ENCODE measurements around the gene TOB1. TPM values are rescaled to one million over a fixed set of nuclear protein-coding genes. Genes with fewer than 3 reads are reported as not detected.
"Not testable (repeated sequence)": the region's sequence is repeated elsewhere in the genome, so short reads cannot be mapped to it uniquely, and the experiment has no call there.

The TOB1 gene
- total RNA-seq, 1 donor from 2014 or later = 83.8 TPM

DNA sequence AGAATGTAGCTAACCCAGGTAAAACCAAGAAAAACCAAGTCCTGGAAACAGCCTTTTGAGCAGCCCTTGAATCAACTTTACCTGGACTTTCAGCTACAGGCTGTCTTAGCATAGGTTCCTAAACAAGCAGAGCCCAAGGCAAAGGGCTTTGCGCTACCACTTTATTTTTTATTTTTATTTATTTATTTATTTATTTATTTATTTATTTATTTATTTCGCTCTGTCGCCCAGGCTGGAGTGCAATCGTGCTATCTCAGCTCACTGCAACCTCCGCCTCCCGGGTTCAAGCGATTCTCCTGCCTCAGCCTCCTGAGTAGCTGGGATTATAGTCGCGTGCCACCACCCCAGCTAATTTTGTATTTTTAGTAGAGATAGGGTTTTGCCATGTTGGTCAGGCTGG is 10.9 kb upstream of the TOB1 start:
- ATAC-seq (ENCODE audit: poor library complexity); DNase-seq; intact Hi-C loops (cut with DNase I): not testable (repeated sequence)

DNA sequence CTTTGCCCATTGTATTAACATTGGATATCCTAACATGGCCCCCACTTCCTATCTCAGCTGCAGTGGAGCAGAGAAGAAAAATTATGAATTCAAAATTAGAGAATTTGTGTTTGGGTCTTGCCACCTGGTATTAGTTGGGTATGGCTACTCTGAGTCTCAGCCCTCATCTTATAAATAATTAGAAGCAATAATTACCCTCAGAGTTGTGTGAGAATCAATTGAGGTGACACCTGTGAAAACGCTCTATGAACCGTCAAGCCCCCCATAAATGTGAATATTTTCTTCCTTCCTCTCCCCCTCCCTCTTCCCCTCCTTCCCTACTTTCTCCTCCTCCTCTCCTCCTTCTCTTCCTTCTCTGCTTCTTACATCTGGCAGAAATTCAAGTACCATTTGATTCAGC is 8.9 kb upstream of the TOB1 start:
- no peak for ATAC-seq (ENCODE audit: poor library complexity)
- intact Hi-C loops (cut with DNase I) = no loop called here
- no peak for DNase-seq

- intact Hi-C loops (cut with DNase I) = no loop called here
- peak; percentile 59 for DNase-seq
- ATAC-seq (ENCODE audit: poor library complexity) = peak; percentile 71
Measured at GRCh38 chr17:50872710-50873424, 6.7 kb upstream of the TOB1 start.

DNA sequence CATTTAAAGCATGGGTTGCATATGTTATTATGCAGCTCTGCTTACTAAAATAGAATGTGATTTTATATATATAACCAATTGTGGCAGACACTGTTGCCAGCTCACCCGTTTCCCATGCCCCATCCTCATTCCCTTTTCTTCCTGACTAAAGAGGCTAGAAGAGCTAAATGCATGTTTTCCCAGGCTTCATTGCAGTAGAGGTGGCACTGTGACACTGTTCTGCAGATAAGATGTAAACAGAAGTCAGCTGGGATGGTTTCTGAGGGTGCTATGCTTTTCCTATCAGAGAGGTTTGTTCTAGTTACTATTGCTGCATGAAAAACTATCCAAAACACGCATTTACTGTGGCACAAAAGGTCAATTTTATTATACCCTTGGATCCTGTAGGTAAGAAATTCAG is 5.7 kb upstream of the TOB1 start:
- intact Hi-C loops (cut with DNase I) = no loop called here
- ATAC-seq (ENCODE audit: poor library complexity) (no peak), DNase-seq (no peak)

DNA sequence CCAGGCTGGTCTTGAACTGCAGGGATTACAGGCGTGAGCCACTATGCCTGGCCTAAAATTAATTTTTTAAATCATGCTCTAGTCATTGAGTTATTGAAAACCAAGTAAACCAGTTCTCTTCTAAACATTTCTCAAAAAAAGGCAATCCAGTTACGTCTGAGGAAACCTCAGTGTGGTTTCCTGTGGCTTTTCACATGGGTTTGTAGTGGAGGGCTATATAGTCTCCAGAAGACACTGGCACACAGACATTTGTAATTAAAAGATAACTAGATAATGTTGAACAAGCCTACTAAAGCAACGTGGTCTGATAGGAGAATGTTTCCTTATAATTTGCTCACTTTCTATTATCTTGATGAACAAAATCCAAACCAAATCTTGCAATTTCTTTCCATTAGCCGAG is 5.2 kb upstream of the TOB1 start:
- ATAC-seq (ENCODE audit: poor library complexity) = no peak
- no peak for DNase-seq
- intact Hi-C loops (cut with DNase I) = no loop called here

DNA sequence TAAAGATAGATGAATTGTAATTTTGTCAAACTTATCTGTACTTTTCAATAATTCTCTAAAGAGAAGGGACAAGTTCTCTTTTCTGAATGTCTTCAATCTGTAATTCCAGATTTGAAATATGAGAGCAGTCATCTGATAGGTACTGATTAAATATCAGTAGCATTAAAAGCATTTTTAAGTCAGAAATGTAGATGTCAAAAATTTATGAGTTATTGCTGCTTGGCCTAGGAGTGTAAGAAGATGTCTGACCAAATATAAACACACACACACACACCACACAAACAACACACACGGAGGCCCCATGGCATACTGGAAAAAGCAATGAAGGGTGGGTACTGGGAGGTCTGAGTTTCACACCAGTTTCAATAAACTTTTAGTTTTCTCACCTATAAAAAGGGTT is 2.4 kb upstream of the TOB1 start:
- DNase-seq (no peak), ATAC-seq (ENCODE audit: poor library complexity) (no peak)
- intact Hi-C loops (cut with DNase I) = no loop called here

- ATAC-seq (ENCODE audit: poor library complexity) = no peak
- DNase-seq = no peak
- intact Hi-C loops (cut with DNase I) = no loop called here
Measured at GRCh38 chr17:50868140-50868438, 1.9 kb upstream of the TOB1 start.

- DNase-seq (peak; percentile 95), ATAC-seq (ENCODE audit: poor library complexity) (peak; percentile 78)
- intact Hi-C loops (cut with DNase I) = loop anchor here (2.0 kb wide), 1 partner anchor 77 kb away; no protein-coding TSS in a partner anchor
Measured at GRCh38 chr17:50867363-50868139, 1.4 kb upstream of the TOB1 start.

GRCh38 chr17:50866950-50867362 is 802 bp upstream of the TOB1 start:
- intact Hi-C loops (cut with DNase I) = loop anchor here (2.0 kb wide), 1 partner anchor 78 kb away; no protein-coding TSS in a partner anchor
- ATAC-seq (ENCODE audit: poor library complexity) (peak; percentile 19), DNase-seq (peak; percentile 81)

DNA sequence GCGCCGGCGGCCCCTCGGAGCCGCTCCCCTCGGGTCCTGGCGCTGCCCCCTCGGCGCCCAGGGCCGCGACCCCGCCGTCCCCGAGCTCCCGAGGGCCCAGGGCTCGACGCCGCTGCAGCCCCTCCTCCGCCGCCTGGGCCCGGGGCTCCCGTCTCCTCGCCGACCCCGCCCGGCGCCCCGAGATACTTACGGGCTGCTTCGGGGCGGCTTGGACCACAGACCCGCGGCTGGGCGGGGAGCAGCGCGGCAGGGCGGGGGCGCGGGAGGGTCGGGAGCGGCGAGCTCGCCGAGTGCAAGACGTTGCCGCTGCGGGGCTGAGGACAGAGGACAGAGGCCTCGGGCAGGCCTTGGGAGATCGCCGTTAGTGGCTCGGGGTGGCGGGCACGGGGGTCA is 290 bp downstream of the TOB1 start:
- intact Hi-C loops (cut with DNase I) = loop anchor here (2.0 kb wide), 1 partner anchor 79 kb away; no protein-coding TSS in a partner anchor
- peak; percentile 0 for ATAC-seq (ENCODE audit: poor library complexity)
- no peak for DNase-seq

DNA sequence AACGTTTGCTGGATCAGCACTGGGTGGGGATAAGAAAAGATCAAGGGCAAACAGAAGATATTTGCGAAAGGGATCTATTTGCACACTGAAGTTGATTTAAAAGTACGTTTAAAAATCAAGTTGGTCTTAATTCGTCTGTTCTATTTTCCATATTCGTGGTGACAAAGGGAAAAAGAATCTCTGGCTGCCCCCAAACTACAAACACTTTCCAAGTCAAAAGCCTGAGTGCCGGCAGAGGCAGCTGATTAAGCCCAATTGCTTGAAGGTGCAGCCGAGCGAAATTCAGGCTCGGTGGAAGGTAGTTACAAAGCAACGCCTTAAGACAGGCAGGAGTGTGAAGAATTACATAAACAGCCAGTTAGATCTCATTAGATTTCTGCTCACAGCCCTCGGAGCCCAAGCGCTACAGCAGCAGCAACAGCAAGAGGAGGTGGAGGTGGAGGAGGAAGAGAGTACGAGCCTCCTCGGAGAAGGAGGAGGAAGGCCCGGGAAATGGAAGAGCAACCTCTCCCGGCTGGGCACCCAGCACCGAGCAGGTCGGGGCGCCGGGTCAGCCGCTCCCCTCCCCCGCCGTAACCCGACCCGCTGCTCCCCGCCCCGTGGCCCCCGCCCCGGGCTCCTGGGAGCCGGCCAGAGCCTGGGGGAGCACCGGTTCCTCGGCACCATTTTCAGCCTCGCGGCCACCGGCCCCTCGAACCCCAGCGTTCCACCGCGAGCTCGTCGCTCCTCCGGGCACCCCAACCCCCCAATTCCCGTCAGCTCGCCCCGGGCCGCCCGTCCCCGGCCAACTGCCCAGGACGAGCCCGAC is 890 bp downstream of the TOB1 start:
- intact Hi-C loops (cut with DNase I) = no loop called here
- peak; percentile 17 for ATAC-seq (ENCODE audit: poor library complexity)
- DNase-seq = peak; percentile 65

DNA sequence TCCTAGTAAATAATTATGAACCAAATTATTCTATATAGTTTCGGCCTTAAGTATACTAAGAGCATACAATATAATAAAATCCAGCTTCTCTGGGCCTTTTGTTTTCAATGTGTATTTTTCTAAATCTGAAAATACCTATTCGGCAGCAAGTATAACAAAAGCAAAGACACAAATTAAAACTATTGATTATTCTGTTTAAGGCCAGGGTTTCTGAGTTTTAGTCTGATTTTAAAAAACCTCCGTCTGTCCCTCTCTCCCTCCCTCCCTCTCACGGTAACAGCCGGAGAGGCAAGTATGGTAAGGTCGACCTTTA is 1.5 kb downstream of the TOB1 start:
- no peak for DNase-seq

DNA sequence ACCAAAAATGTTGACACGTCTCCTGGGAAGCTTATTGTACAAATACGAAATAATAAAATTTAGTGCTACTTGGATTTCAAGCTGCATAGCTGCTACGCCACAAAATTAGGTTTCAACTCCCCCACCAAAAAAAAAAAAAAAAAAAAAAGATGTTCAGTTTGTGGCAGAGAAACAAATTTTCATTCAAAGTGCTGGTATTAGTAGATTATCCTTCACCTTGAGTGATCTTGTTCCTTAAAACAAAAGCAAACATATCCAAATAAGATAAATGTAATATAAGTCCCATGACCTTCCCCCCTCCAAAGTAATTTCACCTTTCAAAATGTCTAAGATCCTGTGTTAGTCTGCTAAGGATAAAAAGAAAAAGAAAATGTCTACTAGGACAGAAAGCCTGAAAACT is 2.2 kb downstream of the TOB1 start:
- intact Hi-C loops (cut with DNase I) = no loop called here
- no peak for DNase-seq
- no peak for ATAC-seq (ENCODE audit: poor library complexity)

More for the DNA sequence above, 1.5 kb downstream of the TOB1 start:
- intact Hi-C loops (cut with DNase I) = no loop called here
- ATAC-seq (ENCODE audit: poor library complexity) = no peak

DNA sequence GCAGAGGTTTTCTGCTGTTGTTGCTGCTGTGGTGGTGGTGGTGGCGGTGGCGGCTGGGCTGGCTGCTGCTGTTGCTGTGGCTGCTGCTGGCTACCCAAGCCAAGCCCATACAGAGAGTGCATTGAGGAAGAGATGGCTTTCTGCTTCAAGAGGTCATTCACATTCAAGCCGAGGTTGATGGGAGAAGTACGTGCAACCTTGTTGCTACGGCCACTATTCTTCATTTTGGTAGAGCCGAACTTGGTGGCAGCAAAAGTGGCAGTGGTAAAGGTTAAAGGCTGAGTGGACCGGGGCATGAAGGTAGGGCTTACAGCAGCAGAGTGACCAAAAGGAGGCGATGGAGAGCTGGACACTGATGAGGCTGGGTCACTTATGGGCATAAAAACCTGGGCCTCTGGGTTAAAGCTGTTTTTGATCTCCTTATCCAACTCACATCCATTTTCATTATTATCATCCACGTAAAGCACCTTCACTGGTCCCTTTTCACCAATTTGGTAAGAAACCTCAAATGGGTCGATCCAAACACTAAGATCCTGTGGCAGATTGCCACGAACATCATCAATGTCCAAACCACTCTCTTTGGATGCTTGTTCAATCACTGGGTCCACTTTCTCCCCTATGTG is 2.8 kb downstream of the TOB1 start:
- intact Hi-C loops (cut with DNase I) = no loop called here
- DNase-seq = no peak

GRCh38 chr17:50861822-50862528 is 4.2 kb downstream of the TOB1 start:
- DNase-seq (no peak), ATAC-seq (ENCODE audit: poor library complexity) (no peak)
- intact Hi-C loops (cut with DNase I) = no loop called here

More for the DNA sequence above, 2.8 kb downstream of the TOB1 start:
- ATAC-seq (ENCODE audit: poor library complexity) = no peak

GRCh38 chr17:50861334-50861676 is 4.8 kb downstream of the TOB1 start:
- intact Hi-C loops (cut with DNase I) = no loop called here
- DNase-seq = no peak
- ATAC-seq (ENCODE audit: poor library complexity) = no peak

DNA sequence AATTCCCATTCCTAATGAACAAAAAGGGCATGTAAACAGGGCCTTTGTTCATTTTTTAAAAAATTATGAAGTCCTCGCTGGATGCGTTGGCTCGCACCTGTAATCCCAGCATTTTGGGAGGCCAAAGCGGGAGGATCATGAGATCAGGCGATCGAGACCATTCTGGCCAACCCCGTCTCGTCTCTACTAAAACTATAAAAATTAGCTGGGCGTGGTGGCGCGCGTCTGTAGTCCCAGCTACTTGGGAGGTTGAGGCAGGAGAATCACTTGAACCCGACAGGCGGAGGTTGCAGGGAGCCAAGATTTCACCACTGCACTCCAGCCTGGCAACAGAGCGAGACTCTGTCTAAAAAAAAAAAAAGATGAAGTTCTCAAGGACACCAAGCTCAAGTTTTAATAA is 6.4 kb downstream of the TOB1 start:
- DNase-seq; intact Hi-C loops (cut with DNase I); ATAC-seq (ENCODE audit: poor library complexity): not testable (repeated sequence)

GRCh38 chr17:50858486-50859225 is 7.5 kb downstream of the TOB1 start:
- ATAC-seq (ENCODE audit: poor library complexity) = no peak
- DNase-seq = no peak
- intact Hi-C loops (cut with DNase I) = no loop called here

Data from Right ventricle myocardium superior (tissue), 1 donor.